Neuron (in vitro differentiated cells): ENCODE measurements around the gene LILRA6.
"Not testable (repeated sequence)": the region's sequence is repeated elsewhere in the genome, so short reads cannot be mapped to it uniquely, and the experiment has no call there.

Source experiments
- H2AFZ ChIP-seq: one replicate; pipeline ENCODE4 v1.6.1; 2013; ENCODE audit warnings: low read depth, mild to moderate bottlenecking, inconsistent platforms, low read length, moderate library complexity
- H3K27me3 ChIP-seq: one replicate; pipeline ENCODE4 v1.6.1; 2013; ENCODE audit warnings: low read length; ENCODE audit not compliant: insufficient read depth
- H3K36me3 ChIP-seq: one replicate; pipeline ENCODE4 v1.6.1; 2013; ENCODE audit warnings: low read length; ENCODE audit not compliant: insufficient read depth
- H3K4me1 ChIP-seq: one replicate; pipeline ENCODE4 v1.6.1; 2013; ENCODE audit warnings: low read length; ENCODE audit not compliant: insufficient read depth
- H3K4me3 ChIP-seq: 2 replicates; pipeline ENCODE4 v1.5.1; 2013; ENCODE audit warnings: mild to moderate bottlenecking, low read length, moderate library complexity
- H3K9me3 ChIP-seq: one replicate; pipeline ENCODE4 v1.6.1; 2013; ENCODE audit warnings: low read length

Gene LILRA6

GRCh38 chr19:54206030-54206830, 36.4 kb downstream of the LILRA6 start:
- Histone ChIP-seq H3K27me3 (no peaks in the 10 kb centered on the region), H3K36me3 (peaks cover 68% of the 10 kb centered on the region), H2AFZ (no peak overlapping the region), H3K4me3 (no peak overlapping the region), H3K9me3 (no peaks in the 10 kb centered on the region), H3K4me1 (peaks cover 34% of the 10 kb centered on the region)

- no peak overlapping the region for H3K4me3 ChIP-seq
- peaks cover 38% of the 10 kb centered on the region for H3K4me1 ChIP-seq
- H2AFZ ChIP-seq, result no peak overlapping the region
- peaks cover 69% of the 10 kb centered on the region for H3K36me3 ChIP-seq
- H3K9me3 ChIP-seq, result no peaks in the 10 kb centered on the region
- H3K27me3 ChIP-seq, result no peaks in the 10 kb centered on the region
Observed at GRCh38 chr19:54204767-54205468, 37.7 kb downstream of the LILRA6 start.

- Histone ChIP-seq H3K4me1 (peaks cover 23% of the 10 kb centered on the region), H3K36me3 (peaks cover 67% of the 10 kb centered on the region), H2AFZ (no peak overlapping the region), H3K27me3 (no peaks in the 10 kb centered on the region), H3K9me3 (no peaks in the 10 kb centered on the region), H3K4me3 (no peak overlapping the region)
Observed at GRCh38 chr19:54203151-54203611, 39.4 kb downstream of the LILRA6 start.

- Histone ChIP-seq H3K9me3 (no peaks in the 10 kb centered on the region), H3K27me3 (no peaks in the 10 kb centered on the region), H3K36me3 (peaks cover 56% of the 10 kb centered on the region), H2AFZ (no peak overlapping the region), H3K4me3 (peak overlapping the region; percentile 85), H3K4me1 (peaks cover 23% of the 10 kb centered on the region)
Observed at GRCh38 chr19:54201980-54202379, 40.6 kb downstream of the LILRA6 start.

- Histone ChIP-seq H3K4me1 (peaks cover 23% of the 10 kb centered on the region), H3K4me3 (peak overlapping the region; percentile 85), H3K9me3 (no peaks in the 10 kb centered on the region), H3K36me3 (peaks cover 48% of the 10 kb centered on the region), H2AFZ (no peak overlapping the region), H3K27me3 (no peaks in the 10 kb centered on the region)
Observed at GRCh38 chr19:54201172-54201701, 41.4 kb downstream of the LILRA6 start.

GRCh38 chr19:54199401-54199800, 43.2 kb downstream of the LILRA6 start:
- Histone ChIP-seq H3K36me3 (peaks cover 33% of the 10 kb centered on the region), H3K9me3 (no peaks in the 10 kb centered on the region)

GRCh38 chr19:54197121-54197520, 45.5 kb downstream of the LILRA6 start:
- Histone ChIP-seq H3K27me3 (no peaks in the 10 kb centered on the region), H2AFZ (no peak overlapping the region), H3K36me3 (peaks cover 26% of the 10 kb centered on the region), H3K9me3 (no peaks in the 10 kb centered on the region), H3K4me3 (no peak overlapping the region), H3K4me1 (peaks cover 18% of the 10 kb centered on the region)

More at GRCh38 chr19:54199401-54199800, 43.2 kb downstream of the LILRA6 start:
- Histone ChIP-seq H3K4me3 (no peak overlapping the region), H3K27me3 (no peaks in the 10 kb centered on the region), H2AFZ (no peak overlapping the region), H3K4me1 (peaks cover 23% of the 10 kb centered on the region)

- no peak overlapping the region for H3K4me3 ChIP-seq
- no peaks in the 10 kb centered on the region for H3K9me3 ChIP-seq
- H3K36me3 ChIP-seq, result peaks cover 23% of the 10 kb centered on the region
- no peak overlapping the region for H2AFZ ChIP-seq
- H3K4me1 ChIP-seq, result peaks cover 18% of the 10 kb centered on the region
- H3K27me3 ChIP-seq, result no peaks in the 10 kb centered on the region
Observed at GRCh38 chr19:54196536-54196935, 46.1 kb downstream of the LILRA6 start.

- not testable (repeated sequence) for H3K27me3 ChIP-seq, H3K9me3 ChIP-seq, H3K4me3 ChIP-seq, H2AFZ ChIP-seq
- H3K4me1 ChIP-seq, result peaks cover 11% of the 10 kb centered on the region
- peaks cover 19% of the 10 kb centered on the region for H3K36me3 ChIP-seq
Observed at GRCh38 chr19:54194463-54194862, 48.1 kb downstream of the LILRA6 start.

GRCh38 chr19:54193011-54193410, 49.6 kb downstream of the LILRA6 start:
- Histone ChIP-seq H2AFZ (no peak overlapping the region), H3K4me3 (no peak overlapping the region), H3K36me3 (peaks cover 19% of the 10 kb centered on the region), H3K4me1 (peaks cover 17% of the 10 kb centered on the region), H3K27me3 (no peaks in the 10 kb centered on the region), H3K9me3 (no peaks in the 10 kb centered on the region)

- H3K36me3 ChIP-seq, result peaks cover 25% of the 10 kb centered on the region
Observed at GRCh38 chr19:54191811-54192453, 50.7 kb downstream of the LILRA6 start.

GRCh38 chr19:54191011-54191810, 51.4 kb downstream of the LILRA6 start, which contains the start of gene TSEN34:
TSS of gene TSEN34 (plus strand) at chr19:54191308. CDS start at chr19:54191365, 57 bp downstream.
- H3K36me3 ChIP-seq, result peaks cover 29% of the 10 kb centered on the region
- peak within 1 kb of the TSS; percentile 52 for H2AFZ ChIP-seq
- no peaks in the 10 kb centered on the region for H3K27me3 ChIP-seq
- peaks cover 19% of the 10 kb centered on the region for H3K4me1 ChIP-seq
- no peaks in the 10 kb centered on the region for H3K9me3 ChIP-seq
- H3K4me3 ChIP-seq, result peak within 1 kb of the TSS; percentile 79

More at GRCh38 chr19:54191811-54192453, 50.7 kb downstream of the LILRA6 start:
- Histone ChIP-seq H3K27me3 (no peaks in the 10 kb centered on the region), H3K4me1 (peaks cover 19% of the 10 kb centered on the region), H3K4me3 (peak overlapping the region; percentile 79), H3K9me3 (no peaks in the 10 kb centered on the region), H2AFZ (peak overlapping the region; percentile 52)
